ENCODE data around the gene LIN7B. TPM values are rescaled to one million over a fixed set of nuclear protein-coding genes. Genes with fewer than 3 reads are reported as not detected.

LIN7B gene
- total RNA-seq, 1 experiment from 2014 or later: 6.4 TPM

DNA sequence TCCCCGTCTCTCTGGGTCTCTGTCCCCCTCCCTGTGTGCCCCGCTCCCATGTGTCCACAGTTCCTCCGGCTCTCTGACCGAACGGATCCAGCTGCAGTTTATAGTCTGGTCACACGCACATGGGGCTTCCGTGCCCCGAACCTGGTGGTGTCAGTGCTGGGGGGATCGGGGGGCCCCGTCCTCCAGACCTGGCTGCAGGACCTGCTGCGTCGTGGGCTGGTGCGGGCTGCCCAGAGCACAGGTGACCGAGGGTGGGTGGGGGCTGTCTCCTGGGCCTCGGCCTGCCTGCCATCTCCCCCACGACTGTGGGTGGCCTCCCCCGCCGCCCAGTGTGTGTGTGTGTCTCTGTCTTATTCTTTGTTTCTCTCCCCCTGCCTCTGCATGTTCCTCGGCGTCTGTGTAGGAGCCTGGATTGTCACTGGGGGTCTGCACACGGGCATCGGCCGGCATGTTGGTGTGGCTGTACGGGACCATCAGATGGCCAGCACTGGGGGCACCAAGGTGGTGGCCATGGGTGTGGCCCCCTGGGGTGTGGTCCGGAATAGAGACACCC lies 53.8 kb downstream of the LIN7B start:
- no peaks in the 10 kb centered on the region for H3K9me3 ChIP-seq (ENCODE audit: low read length)
- no peaks in the 10 kb centered on the region for H3K27me3 ChIP-seq (ENCODE audit: low read length)

More for the DNA sequence above, 53.8 kb downstream of the LIN7B start:
- H4K20me1 ChIP-seq (ENCODE audit: insufficient read depth, low read depth, low read length): no peaks in the 10 kb centered on the region
- H3K9ac ChIP-seq (ENCODE audit: low read length): no peak overlapping the region
- H3K4me1 ChIP-seq (ENCODE audit: low read length): no peaks in the 10 kb centered on the region
- no peak overlapping the region for H3K4me2 ChIP-seq (ENCODE audit: low read depth, low read length, poor library complexity, severe bottlenecking)
- no peak overlapping the region for H3K4me3 ChIP-seq (ENCODE audit: low read length)
- H3K9me2 ChIP-seq (replicated peaks; ENCODE audit: insufficient read depth, low read length): no peaks in the 10 kb centered on the region
- no peaks in the 10 kb centered on the region for H3K36me3 ChIP-seq (ENCODE audit: insufficient read depth, low read length)
- no peak overlapping the region for H3K27ac ChIP-seq (ENCODE audit: low read length)
- H3K79me2 ChIP-seq (ENCODE audit: low read length): no peaks in the 10 kb centered on the region
- no peak for DNase-seq
- H2AFZ ChIP-seq (ENCODE audit: low read length): no peak overlapping the region

Small RNAs within 50 kb of the gene (small RNA-seq; reads per million reads assigned to genes)
- gene RN7SL708P: not detected

Other genes with a start within 250 kb of the LIN7B start
- not detected in 2 replicates for gene PLEKHA4, start 245.8 kb upstream of the LIN7B start, total RNA-seq (2014; rRNA removed; shearing (Covaris generic); ENCODE audit: low replicate concordance)
- 22.6 and 31.3 TPM in 2 replicates for gene PPP1R15A, start 241.9 kb upstream of the LIN7B start, total RNA-seq (2014; rRNA removed; shearing (Covaris generic); ENCODE audit: low replicate concordance)
- not detected in 2 replicates for gene TULP2, start 215.6 kb upstream of the LIN7B start, total RNA-seq (2014; rRNA removed; shearing (Covaris generic); ENCODE audit: low replicate concordance)
- gene NUCB1, start 214.1 kb upstream of the LIN7B start, total RNA-seq (2014; rRNA removed; shearing (Covaris generic); ENCODE audit: low replicate concordance): 57.5 and 98.2 TPM in 2 replicates
- 1.4 and 3.3 TPM in 2 replicates for gene DHDH, start 180.7 kb upstream of the LIN7B start, total RNA-seq (2014; rRNA removed; shearing (Covaris generic); ENCODE audit: low replicate concordance)
- 93.8 and 164 TPM in 2 replicates for gene BAX, start 159.5 kb upstream of the LIN7B start, total RNA-seq (2014; rRNA removed; shearing (Covaris generic); ENCODE audit: low replicate concordance)
- gene FTL, start 149.1 kb upstream of the LIN7B start, total RNA-seq (2014; rRNA removed; shearing (Covaris generic); ENCODE audit: low replicate concordance): 6,036 and 6,638 TPM in 2 replicates
- gene GYS1, start 121.1 kb upstream of the LIN7B start, total RNA-seq (2014; rRNA removed; shearing (Covaris generic); ENCODE audit: low replicate concordance): 39.0 and 42.6 TPM in 2 replicates
- 107 and 298 TPM in 2 replicates for gene RUVBL2, start 120.5 kb upstream of the LIN7B start, total RNA-seq (2014; rRNA removed; shearing (Covaris generic); ENCODE audit: low replicate concordance)
- not detected in 2 replicates for gene LHB, start 97.3 kb upstream of the LIN7B start, total RNA-seq (2014; rRNA removed; shearing (Covaris generic); ENCODE audit: low replicate concordance)
- gene CGB3, start 90.0 kb upstream of the LIN7B start, total RNA-seq (2014; rRNA removed; shearing (Covaris generic); ENCODE audit: low replicate concordance): not detected in 2 replicates
- gene CGB2, start 82.5 kb upstream of the LIN7B start, total RNA-seq (2014; rRNA removed; shearing (Covaris generic); ENCODE audit: low replicate concordance): not detected in 2 replicates
- not detected in 2 replicates for gene CGB1, start 77.5 kb upstream of the LIN7B start, total RNA-seq (2014; rRNA removed; shearing (Covaris generic); ENCODE audit: low replicate concordance)
- not detected in 2 replicates for gene CGB5, start 70.5 kb upstream of the LIN7B start, total RNA-seq (2014; rRNA removed; shearing (Covaris generic); ENCODE audit: low replicate concordance)
- gene CGB8, start 65.3 kb upstream of the LIN7B start, total RNA-seq (2014; rRNA removed; shearing (Covaris generic); ENCODE audit: low replicate concordance): not detected in 2 replicates
- not detected in 2 replicates for gene CGB7, start 56.6 kb upstream of the LIN7B start, total RNA-seq (2014; rRNA removed; shearing (Covaris generic); ENCODE audit: low replicate concordance)
- gene NTF4, start 49.6 kb upstream of the LIN7B start, total RNA-seq (2014; rRNA removed; shearing (Covaris generic); ENCODE audit: low replicate concordance): not detected in 2 replicates
- not detected in 2 replicates for gene KCNA7, start 41.7 kb upstream of the LIN7B start, total RNA-seq (2014; rRNA removed; shearing (Covaris generic); ENCODE audit: low replicate concordance)
- 420 and 646 TPM in 2 replicates for gene SNRNP70, start 28.9 kb upstream of the LIN7B start, total RNA-seq (2014; rRNA removed; shearing (Covaris generic); ENCODE audit: low replicate concordance)
- 3.4 and 5.5 TPM in 2 replicates for gene C19orf73, start 4.8 kb downstream of the LIN7B start, total RNA-seq (2014; rRNA removed; shearing (Covaris generic); ENCODE audit: low replicate concordance)
- 5.4 and 7.9 TPM in 2 replicates for gene PPFIA3, start 5.2 kb downstream of the LIN7B start, total RNA-seq (2014; rRNA removed; shearing (Covaris generic); ENCODE audit: low replicate concordance)
- not detected in 2 replicates for gene HRC, start 41.0 kb downstream of the LIN7B start, total RNA-seq (2014; rRNA removed; shearing (Covaris generic); ENCODE audit: low replicate concordance)
- not detected in 2 replicates for gene TRPM4, start 43.4 kb downstream of the LIN7B start, total RNA-seq (2014; rRNA removed; shearing (Covaris generic); ENCODE audit: low replicate concordance)
- 16.9 and 42.6 TPM in 2 replicates for gene SLC6A16, start 210.8 kb downstream of the LIN7B start, total RNA-seq (2014; rRNA removed; shearing (Covaris generic); ENCODE audit: low replicate concordance)
- gene CD37, start 221.0 kb downstream of the LIN7B start, total RNA-seq (2014; rRNA removed; shearing (Covaris generic); ENCODE audit: low replicate concordance): 975 and 1,210 TPM in 2 replicates
- gene TEAD2, start 248.0 kb downstream of the LIN7B start, total RNA-seq (2014; rRNA removed; shearing (Covaris generic); ENCODE audit: low replicate concordance): 2.9 and 5.5 TPM in 2 replicates
- gene DKKL1, start 249.5 kb downstream of the LIN7B start, total RNA-seq (2014; rRNA removed; shearing (Covaris generic); ENCODE audit: low replicate concordance): 1.2 TPM in 1 of 2 replicates, not detected in the other

All from Karpas-422 (cell line).